LNCaP clone FGC (cell line): ENCODE data around the gene LRRFIP1.

ENCODE experiments used
- DNase-seq: peaks from one replicate; pipeline ENCODE4 v3.0.0-alpha.2; 2011; ENCODE audit warnings: low read depth
- H3K4me3 ChIP-seq: 2 replicates; pipeline ENCODE4 v1.5.1; 2011; ENCODE audit warnings: mild to moderate bottlenecking, low read depth, low read length, control low read depth
- CTCF ChIP-seq: IDR thresholded peaks from 2 replicates; pipeline ENCODE4 v1.5.1; 2012; ENCODE audit warnings: mild to moderate bottlenecking; ENCODE audit not compliant: control insufficient read depth, insufficient read depth; ENCODE audit errors: extremely low read depth

Gene LRRFIP1

GRCh38 chr2:237712477-237713377, 85.3 kb downstream of the LRRFIP1 start:
- H3K4me3 ChIP-seq, result no peak overlapping the region
- no peak for TF ChIP-seq CTCF
- no peak for DNase-seq

GRCh38 chr2:237714690-237715458, 87.5 kb downstream of the LRRFIP1 start:
- DNase-seq, result no peak
- peak overlapping the region; percentile 34 for H3K4me3 ChIP-seq
- TF ChIP-seq CTCF, result no peak

- H3K4me3 ChIP-seq, result peak overlapping the region; percentile 34
- TF ChIP-seq CTCF, result no peak
- no peak for DNase-seq
These were observed 88.1 kb downstream of the LRRFIP1 start for GRCh38 chr2:237715459-237715947.

GRCh38 chr2:237716011-237716410, 88.6 kb downstream of the LRRFIP1 start:
- no peak for DNase-seq
- peak overlapping the region; percentile 34 for H3K4me3 ChIP-seq
- TF ChIP-seq CTCF, result no peak

- TF ChIP-seq CTCF, result no peak
- no peak for DNase-seq
- no peak overlapping the region for H3K4me3 ChIP-seq
These were observed 90.2 kb downstream of the LRRFIP1 start for GRCh38 chr2:237717366-237718276.

- TF ChIP-seq CTCF, result no peak
- no peak for DNase-seq
- H3K4me3 ChIP-seq, result no peak overlapping the region
These were observed 90.9 kb downstream of the LRRFIP1 start for GRCh38 chr2:237718277-237718634.
